Endodermal cell (in vitro differentiated cells): ENCODE measurements around the gene PPP6C. TPM values are rescaled to one million over a fixed set of nuclear protein-coding genes. Genes with fewer than 3 reads are reported as not detected.

Experiments used
- DNase-seq: peaks from one replicate; pipeline ENCODE4 v3.0.0-alpha.2; 2017
- H3K27ac ChIP-seq: 2 replicates; pipeline ENCODE4 v1.5.1; 2013; ENCODE audit warnings: mild to moderate bottlenecking, low read depth, low read length, moderate library complexity
- H3K27me3 ChIP-seq: 2 replicates; pipeline ENCODE4 v1.6.1; 2013; ENCODE audit warnings: mild to moderate bottlenecking, low read length, moderate library complexity; ENCODE audit not compliant: insufficient read depth, control insufficient read depth, poor library complexity, severe bottlenecking
- H3K36me3 ChIP-seq: 2 replicates; pipeline ENCODE4 v1.7.0; 2013; ENCODE audit warnings: mild to moderate bottlenecking, low read length, moderate library complexity; ENCODE audit not compliant: control insufficient read depth, insufficient read depth
- H3K4me1 ChIP-seq: one replicate; pipeline ENCODE4 v1.7.0; 2013; ENCODE audit warnings: low read length; ENCODE audit not compliant: control insufficient read depth, insufficient read depth
- H3K4me3 ChIP-seq: 2 replicates; pipeline ENCODE4 v1.5.1; 2013; ENCODE audit warnings: mild to moderate bottlenecking, low read length, moderate library complexity
- H3K9ac ChIP-seq: 2 replicates; pipeline ENCODE4 v1.6.1; 2013; ENCODE audit warnings: mild to moderate bottlenecking, low read length, moderate library complexity; ENCODE audit not compliant: poor library complexity, severe bottlenecking; ENCODE audit errors: extremely low read depth
- H3K9me3 ChIP-seq: 2 replicates; pipeline ENCODE4 v1.6.1; 2013; ENCODE audit warnings: mild to moderate bottlenecking, low read length, moderate library complexity; ENCODE audit not compliant: control insufficient read depth
- H3K27ac Mint-ChIP-seq: 2 replicates; pipeline ENCODE4 v1.8.0; 2020; ENCODE audit warnings: mixed read lengths
- H3K27me3 Mint-ChIP-seq: 2 replicates; pipeline ENCODE4 v1.8.0; 2021; ENCODE audit warnings: mild to moderate bottlenecking, mixed read lengths; ENCODE audit not compliant: insufficient read depth
- H3K36me3 Mint-ChIP-seq: 2 replicates; pipeline ENCODE4 v1.8.0; 2020; ENCODE audit warnings: low read depth, mixed read lengths
- H3K4me1 Mint-ChIP-seq: 2 replicates; pipeline ENCODE4 v1.8.0; 2020; ENCODE audit warnings: mixed read lengths
- H3K4me3 Mint-ChIP-seq: 2 replicates; pipeline ENCODE4 v1.8.0; 2020; ENCODE audit warnings: mild to moderate bottlenecking, moderate library complexity, mixed read lengths
- H3K9me3 Mint-ChIP-seq: 2 replicates; pipeline ENCODE4 v1.8.0; 2020; ENCODE audit warnings: mild to moderate bottlenecking, mixed read lengths
- CTCF ChIP-seq: fragments of 200-600 bp; sonication (generic); conservative IDR thresholded peaks from 2 replicates; pipeline ENCODE4 v1.5.0; 2021; ENCODE audit warnings: antibody characterized with exemption, mild to moderate bottlenecking
- WGBS, 2 experiments: methylation state at CpG; one replicate each; pipeline versions ENCODE4 v1.1.5 to v1.1.7; 2013; ENCODE audit warnings: missing lambda C conversion rate in 2 of 2, mixed read lengths in 1 of 2; ENCODE audit not compliant: insufficient coverage in 1 of 2, insufficient read length in 1 of 2; 5-methylcytosine and 5-hydroxymethylcytosine counted together
- total RNA-seq, 2 donors: library from RNA; stranded (reverse); fragmentation: NEBNext Ultra II Directional in 1 of 2; extraction: Animal tissue kit (Norgen Biotek cat#: 25700) in 1 of 2; gene quantifications; 2 replicates in 1 of 2; 3 replicates in 1 of 2; pipeline ENCODE4 v1.2.1, GENCODE V29; 2021

Gene PPP6C
- total RNA-seq, 2 donors from 2014 or later: 38.2 to 49.6 TPM

- Histone ChIP-seq H3K36me3 (no peaks in the 10 kb centered on the region), H3K9ac (no peak overlapping the region), H3K9me3 (peaks cover 23% of the 10 kb centered on the region), H3K4me1 (no peaks in the 10 kb centered on the region), H3K27ac (no peak overlapping the region), H3K4me3 (no peak overlapping the region), H3K27me3 (no peaks in the 10 kb centered on the region)
- TF ChIP-seq CTCF: no peak
- Mint-ChIP-seq H3K9me3 (peaks cover 23% of the 10 kb centered on the region), H3K27me3 (no peaks in the 10 kb centered on the region), H3K27ac (no peak overlapping the region), H3K4me1 (no peaks in the 10 kb centered on the region), H3K36me3 (peaks cover 22% of the 10 kb centered on the region), H3K4me3 (no peak overlapping the region)
- DNase-seq: no peak
Measured at GRCh38 chr9:125106285-125106893, 83.2 kb downstream of the PPP6C start.

GRCh38 chr9:125103770-125104460, 85.7 kb downstream of the PPP6C start:
- H3K9me3 ChIP-seq: peaks cover 7% of the 10 kb centered on the region
- no peak for DNase-seq
- Mint-ChIP-seq H3K9me3 (peaks cover 14% of the 10 kb centered on the region), H3K36me3 (peaks cover 6% of the 10 kb centered on the region), H3K27me3 (no peaks in the 10 kb centered on the region), H3K27ac (no peak overlapping the region), H3K4me3 (no peak overlapping the region), H3K4me1 (no peaks in the 10 kb centered on the region)
- no peaks in the 10 kb centered on the region for H3K27me3 ChIP-seq
- H3K9ac ChIP-seq: no peak overlapping the region
- no peaks in the 10 kb centered on the region for H3K36me3 ChIP-seq
- H3K27ac ChIP-seq: no peak overlapping the region
- H3K4me1 ChIP-seq: no peaks in the 10 kb centered on the region
- 93 to 97% methylated on average over 2 to 3 of the region's 3 CpGs for WGBS, 2 experiments
- no peak overlapping the region for H3K4me3 ChIP-seq
- TF ChIP-seq CTCF: no peak

- Histone ChIP-seq H3K9me3 (peaks cover 7% of the 10 kb centered on the region), H3K4me1 (no peaks in the 10 kb centered on the region), H3K27ac (no peak overlapping the region), H3K36me3 (no peaks in the 10 kb centered on the region), H3K27me3 (no peaks in the 10 kb centered on the region), H3K4me3 (no peak overlapping the region), H3K9ac (no peak overlapping the region)
- Mint-ChIP-seq H3K9me3 (peaks cover 8% of the 10 kb centered on the region), H3K4me3 (no peak overlapping the region), H3K27ac (no peak overlapping the region), H3K4me1 (no peaks in the 10 kb centered on the region), H3K36me3 (peaks cover 3% of the 10 kb centered on the region), H3K27me3 (no peaks in the 10 kb centered on the region)
- no peak for TF ChIP-seq CTCF
- DNase-seq: no peak
- 90 to 95% methylated on average over 1 of the region's 1 CpG for WGBS, 2 experiments
Measured at GRCh38 chr9:125103021-125103420, 86.6 kb downstream of the PPP6C start.
